GM18505 (cell line): Measurements from ENCODE around the gene TEX50.
"Not testable (repeated sequence)": the region's sequence is repeated elsewhere in the genome, so short reads cannot be mapped to it uniquely, and the experiment has no call there.

Source experiments
- ATAC-seq: cut with Tn5 transposase; IDR thresholded peaks from one replicate; pipeline ENCODE4 v1.9.1; 2021; ENCODE audit not compliant: unreplicated experiment
- POLR2A ChIP-seq: IDR thresholded peaks from 4 replicates; pipeline ENCODE4 v1.6.1; 2011; ENCODE audit warnings: borderline replicate concordance; ENCODE audit not compliant: insufficient read depth, insufficient read length; ENCODE audit errors: extremely low read depth

Gene TEX50

GRCh38 chr1:173635116-173635515 is at the start of gene TEX50:
Gene TEX50, plus strand, starts transcription at chr1:173635338. Its CDS starts 184 bp downstream, at chr1:173635522.
- no peak for TF ChIP-seq POLR2A
- ATAC-seq: no peak

DNA sequence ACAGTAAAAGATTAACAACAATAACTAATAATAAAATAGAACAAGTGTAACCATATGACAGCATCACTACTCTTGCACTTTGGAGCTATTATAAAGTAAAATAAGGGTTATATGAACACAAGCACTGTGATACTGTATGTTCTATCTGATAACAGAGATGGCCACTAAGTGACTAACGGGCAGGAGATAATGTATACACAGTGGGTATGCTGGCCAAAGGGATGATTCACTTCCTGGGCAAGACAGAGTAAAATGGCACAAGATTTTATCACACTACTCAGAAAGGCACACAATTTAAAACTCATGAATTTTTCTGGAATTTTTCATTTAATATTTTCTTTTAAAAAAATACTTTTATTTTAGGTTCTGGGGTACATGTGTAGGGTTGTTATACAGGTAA is 44.6 kb upstream of the TEX50 start:
- no peak for ATAC-seq
- TF ChIP-seq POLR2A: no peak

DNA sequence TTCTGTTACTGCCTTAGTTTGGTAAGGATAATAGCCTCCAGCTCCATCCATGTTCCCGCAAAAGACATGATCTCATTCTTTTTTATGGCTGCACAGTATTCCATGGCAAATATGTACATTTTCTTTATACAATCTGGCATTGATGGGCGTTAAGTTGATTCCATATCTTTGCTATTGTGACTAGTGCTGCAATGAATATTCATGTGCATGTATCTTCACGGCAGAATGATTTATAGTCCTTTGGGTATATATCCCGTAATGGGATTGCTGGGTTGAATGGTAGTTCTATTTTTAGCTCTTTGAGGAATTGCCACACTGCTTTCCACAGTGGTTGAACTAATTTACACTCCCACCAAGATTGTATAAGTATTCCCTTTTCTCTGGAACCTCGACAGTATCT is 44.0 kb upstream of the TEX50 start:
- ATAC-seq: not testable (repeated sequence)

GRCh38 chr1:173596097-173596825 is 38.9 kb upstream of the TEX50 start:
- no peak for ATAC-seq
- TF ChIP-seq POLR2A: no peak

DNA sequence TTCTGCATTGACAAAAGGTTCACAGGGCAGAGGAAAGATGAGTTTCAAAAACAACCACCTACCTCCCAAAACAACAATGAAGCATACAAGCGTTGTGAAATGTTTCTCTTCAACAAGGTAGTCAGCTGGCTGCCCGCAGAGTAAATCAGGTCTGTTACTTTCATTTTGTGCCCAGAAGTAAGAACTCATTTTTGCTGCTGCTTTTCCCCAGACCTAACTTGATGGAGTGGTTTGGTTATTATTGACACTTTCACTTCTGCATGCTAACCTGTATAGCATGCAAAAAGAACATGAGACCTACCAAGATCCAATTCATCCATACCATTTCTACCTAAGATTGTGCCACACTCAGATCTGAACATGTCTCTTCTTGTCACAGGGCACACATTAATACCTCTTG is 33.5 kb upstream of the TEX50 start:
- peak; percentile 63 for ATAC-seq

DNA sequence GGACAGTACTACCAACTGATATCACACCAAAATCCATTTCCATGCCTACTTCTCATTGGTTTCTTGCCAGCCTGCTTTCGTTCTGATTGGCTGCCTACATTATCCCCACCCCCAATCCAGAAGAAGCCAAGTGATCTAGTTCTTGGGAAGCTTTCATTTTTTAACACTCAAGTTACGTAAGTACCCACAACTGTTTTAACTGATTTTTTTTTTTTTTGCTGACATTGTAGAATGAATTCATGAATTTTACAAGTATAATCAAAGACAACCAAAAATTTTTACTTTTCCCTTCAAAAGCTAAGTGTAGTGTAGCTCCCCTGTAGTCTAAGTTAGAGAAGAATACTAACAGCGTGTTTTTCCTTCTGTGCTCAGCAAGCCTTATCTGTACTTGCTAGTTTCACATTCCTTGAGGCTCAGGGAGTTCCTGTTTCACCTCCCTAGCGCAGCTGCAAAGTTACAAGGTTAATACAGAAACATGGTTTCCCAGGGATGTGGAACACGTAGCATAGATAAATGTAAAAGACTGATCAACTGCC is 32.0 kb upstream of the TEX50 start, which contains the start of gene SLC9C2:
Gene SLC9C2, minus strand, starts transcription at position 17 of the 536 bp plus-strand sequence. CDS start 1,296 bp downstream, outside the sequence.
- TF ChIP-seq POLR2A: no peak

More for the DNA sequence above, 33.5 kb upstream of the TEX50 start:
- no peak for TF ChIP-seq POLR2A

DNA sequence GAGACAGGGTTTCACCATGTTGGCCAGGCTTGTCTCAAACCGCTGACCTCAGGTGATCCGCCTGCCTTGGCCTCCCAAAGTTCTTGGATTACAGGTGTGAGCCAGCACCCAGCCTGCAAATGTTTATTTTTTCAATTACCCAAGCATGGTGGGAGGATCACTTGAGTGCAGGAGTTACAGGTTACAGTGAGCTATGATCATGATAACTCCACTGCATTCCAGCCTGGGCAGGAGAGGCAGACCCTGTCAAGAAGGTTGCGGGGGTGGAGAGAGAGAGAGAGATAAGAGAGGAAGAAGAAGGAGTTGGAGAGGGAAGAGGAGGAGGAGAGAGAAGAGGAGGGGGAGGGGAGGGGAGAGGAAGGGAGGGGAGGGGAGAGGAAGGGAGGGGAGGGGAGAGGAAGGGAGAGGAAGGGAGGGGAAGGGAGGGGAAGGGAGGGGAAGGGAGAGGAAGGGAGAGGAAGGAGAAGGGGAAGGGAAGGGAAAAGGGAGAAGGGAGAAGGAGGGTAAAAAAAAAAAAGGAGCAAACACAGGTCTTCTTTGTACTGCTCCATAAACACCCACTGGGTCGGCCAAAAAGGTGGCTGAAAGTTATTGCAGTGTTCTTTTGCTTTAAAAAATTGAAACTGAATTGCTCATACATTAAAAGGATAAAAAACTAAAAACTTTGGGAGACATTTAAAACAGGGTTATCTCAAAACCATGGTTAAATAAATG is 26.5 kb upstream of the TEX50 start:
- no peak for TF ChIP-seq POLR2A

More for the DNA sequence above, 32.0 kb upstream of the TEX50 start, which contains the start of gene SLC9C2:
- no peak for ATAC-seq

GRCh38 chr1:173613086-173613485 is 22.1 kb upstream of the TEX50 start:
- ATAC-seq: not testable (repeated sequence)

More for the DNA sequence above, 26.5 kb upstream of the TEX50 start:
- no peak for ATAC-seq

GRCh38 chr1:173616859-173617258 is 18.3 kb upstream of the TEX50 start:
- no peak for ATAC-seq
- no peak for TF ChIP-seq POLR2A

GRCh38 chr1:173627269-173627668 is 7.9 kb upstream of the TEX50 start:
- no peak for TF ChIP-seq POLR2A
- no peak for ATAC-seq

DNA sequence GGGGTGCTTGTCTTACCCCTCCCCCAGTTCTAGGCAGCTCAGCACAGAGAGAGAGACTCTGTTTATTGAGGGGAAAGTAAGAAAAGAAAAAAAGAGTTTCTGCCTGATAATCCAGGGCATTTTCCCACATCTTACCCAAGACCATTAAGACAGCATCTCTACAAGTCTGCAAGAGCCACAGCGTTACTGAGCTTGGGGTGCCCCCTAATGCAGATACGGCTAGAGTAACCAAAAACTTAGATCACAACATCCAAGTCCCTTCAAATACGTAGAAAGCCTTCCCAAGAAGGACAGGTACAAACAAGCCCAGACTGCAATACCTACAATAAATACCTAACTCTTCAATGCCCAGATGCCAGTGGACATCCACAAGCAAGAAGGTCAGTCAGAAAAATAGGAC is 6.2 kb upstream of the TEX50 start:
- no peak for ATAC-seq
- TF ChIP-seq POLR2A: no peak

DNA sequence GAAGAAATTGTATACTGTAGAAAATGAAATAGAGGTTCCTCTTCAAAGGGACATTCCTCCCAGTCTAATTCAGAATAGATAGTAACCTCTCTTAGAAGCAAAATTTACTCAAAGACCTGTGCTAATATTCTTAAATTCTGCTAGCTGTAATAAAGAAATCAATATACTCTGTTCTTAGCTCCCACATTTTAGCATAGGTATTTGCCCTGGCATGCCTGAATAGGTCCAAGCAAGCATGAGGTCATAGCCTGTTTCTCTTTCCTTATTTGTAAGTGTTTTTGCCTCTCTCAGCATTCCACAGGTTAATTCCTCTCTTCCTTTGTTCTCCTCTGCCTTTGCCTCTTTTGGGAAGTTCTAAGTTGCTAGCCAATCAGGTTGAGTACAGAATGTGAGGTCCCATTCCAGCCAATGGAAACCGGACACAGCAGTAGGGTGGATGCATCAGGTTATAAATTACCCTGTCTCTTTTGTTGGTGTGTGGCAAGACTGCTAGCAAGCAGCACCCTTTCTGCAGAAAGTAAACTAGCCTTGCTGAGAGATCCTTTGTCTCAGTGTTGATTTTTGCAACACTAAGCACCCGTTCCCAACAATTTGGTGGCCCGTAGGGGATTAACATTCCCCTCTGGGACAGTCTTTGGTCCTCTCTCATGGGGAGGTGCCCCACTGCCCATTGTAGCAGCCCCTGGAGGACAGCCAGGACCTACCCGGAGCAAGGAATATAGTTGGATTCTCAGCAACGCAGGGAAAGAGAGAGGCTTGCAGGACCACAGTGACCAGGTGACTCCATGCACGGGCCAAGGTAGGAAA is 2.3 kb downstream of the TEX50 start:
- not testable (repeated sequence) for ATAC-seq
